Neural crest cell (in vitro differentiated cells): ENCODE measurements around the gene FAM20A. TPM values are rescaled to one million over a fixed set of nuclear protein-coding genes. Genes with fewer than 3 reads are reported as not detected.

Source experiments
- DNase-seq: peaks from one replicate; pipeline ENCODE4 v3.0.0; 2021; ENCODE audit warnings: low read depth, mixed read lengths, low spot score
- H3K27ac Mint-ChIP-seq: one replicate; pipeline ENCODE4 v1.8.0; 2021; ENCODE audit warnings: mild to moderate bottlenecking, mixed read lengths; ENCODE audit not compliant: unreplicated experiment
- H3K27me3 Mint-ChIP-seq: 2 replicates; pipeline ENCODE4 v1.8.0; 2021; ENCODE audit warnings: low read depth, mild to moderate bottlenecking, mixed read lengths
- H3K36me3 Mint-ChIP-seq: 2 replicates; pipeline ENCODE4 v1.8.0; 2021; ENCODE audit warnings: low read depth, mild to moderate bottlenecking, mixed read lengths
- H3K4me1 Mint-ChIP-seq: 2 replicates; pipeline ENCODE4 v1.8.0; 2021; ENCODE audit warnings: mixed read lengths
- H3K4me3 Mint-ChIP-seq: one replicate; pipeline ENCODE4 v1.8.0; 2021; ENCODE audit warnings: mild to moderate bottlenecking, mixed read lengths
- H3K9me3 Mint-ChIP-seq: 2 replicates; pipeline ENCODE4 v1.8.0; 2021; ENCODE audit warnings: mixed read lengths
- total RNA-seq: library from RNA; stranded (reverse); gene quantifications from 2 replicates; pipeline ENCODE4 v1.2.1, GENCODE V29; 2021
- TF ChIP-seq, protein P1 (sequence below): fragments of 200-600 bp; sonication (generic); conservative IDR thresholded peaks from 2 replicates; pipeline ENCODE4 v1.5.0; 2021; ENCODE audit warnings: antibody characterized with exemption, mild to moderate bottlenecking

Gene FAM20A
- total RNA-seq, 1 donor from 2014 or later = 0.51 TPM

GRCh38 chr17:68623811-68624210, 22.6 kb upstream of the FAM20A start:
- peaks cover 23% of the 10 kb centered on the region for H3K4me1 Mint-ChIP-seq

GRCh38 chr17:68622423-68622822, 21.3 kb upstream of the FAM20A start:
- H3K27me3 Mint-ChIP-seq = no peaks in the 10 kb centered on the region
- H3K4me3 Mint-ChIP-seq = no peak overlapping the region
- H3K9me3 Mint-ChIP-seq = peaks cover 5% of the 10 kb centered on the region
- no peaks in the 10 kb centered on the region for H3K36me3 Mint-ChIP-seq
- H3K4me1 Mint-ChIP-seq = peaks cover 23% of the 10 kb centered on the region
- H3K27ac Mint-ChIP-seq = no peak overlapping the region
- TF ChIP-seq, protein P1, sequence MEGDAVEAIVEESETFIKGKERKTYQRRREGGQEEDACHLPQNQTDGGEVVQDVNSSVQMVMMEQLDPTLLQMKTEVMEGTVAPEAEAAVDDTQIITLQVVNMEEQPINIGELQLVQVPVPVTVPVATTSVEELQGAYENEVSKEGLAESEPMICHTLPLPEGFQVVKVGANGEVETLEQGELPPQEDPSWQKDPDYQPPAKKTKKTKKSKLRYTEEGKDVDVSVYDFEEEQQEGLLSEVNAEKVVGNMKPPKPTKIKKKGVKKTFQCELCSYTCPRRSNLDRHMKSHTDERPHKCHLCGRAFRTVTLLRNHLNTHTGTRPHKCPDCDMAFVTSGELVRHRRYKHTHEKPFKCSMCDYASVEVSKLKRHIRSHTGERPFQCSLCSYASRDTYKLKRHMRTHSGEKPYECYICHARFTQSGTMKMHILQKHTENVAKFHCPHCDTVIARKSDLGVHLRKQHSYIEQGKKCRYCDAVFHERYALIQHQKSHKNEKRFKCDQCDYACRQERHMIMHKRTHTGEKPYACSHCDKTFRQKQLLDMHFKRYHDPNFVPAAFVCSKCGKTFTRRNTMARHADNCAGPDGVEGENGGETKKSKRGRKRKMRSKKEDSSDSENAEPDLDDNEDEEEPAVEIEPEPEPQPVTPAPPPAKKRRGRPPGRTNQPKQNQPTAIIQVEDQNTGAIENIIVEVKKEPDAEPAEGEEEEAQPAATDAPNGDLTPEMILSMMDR = no peak
- DNase-seq = no peak

More at GRCh38 chr17:68623811-68624210, 22.6 kb upstream of the FAM20A start:
- no peak overlapping the region for H3K27ac Mint-ChIP-seq
- H3K9me3 Mint-ChIP-seq = peaks cover 2% of the 10 kb centered on the region
- TF ChIP-seq, protein P1 = no peak
- H3K27me3 Mint-ChIP-seq = no peaks in the 10 kb centered on the region
- no peak for DNase-seq
- no peak overlapping the region for H3K4me3 Mint-ChIP-seq
- H3K36me3 Mint-ChIP-seq = no peaks in the 10 kb centered on the region

DNA sequence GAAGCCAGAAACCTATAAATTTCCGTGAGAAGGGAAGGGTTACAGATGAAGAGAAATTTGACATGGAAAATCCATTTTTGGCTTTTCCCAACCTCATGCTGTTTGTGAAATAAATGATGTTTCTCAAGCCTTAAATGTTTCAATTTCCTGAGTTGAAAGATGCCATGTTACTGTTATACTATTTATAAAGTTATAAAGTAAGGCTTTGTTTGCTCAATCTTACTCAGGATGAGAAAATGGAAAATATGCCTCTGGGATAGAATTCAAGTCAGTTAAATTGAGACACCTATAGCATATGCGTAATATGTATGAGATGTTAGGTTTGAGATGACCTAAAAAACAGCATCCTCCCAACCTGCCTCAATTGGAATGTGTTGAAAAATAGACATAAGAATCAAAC, 19.9 kb upstream of the FAM20A start:
- peaks cover 19% of the 10 kb centered on the region for H3K4me1 Mint-ChIP-seq
- no peaks in the 10 kb centered on the region for H3K36me3 Mint-ChIP-seq
- peaks cover 5% of the 10 kb centered on the region for H3K9me3 Mint-ChIP-seq
- H3K4me3 Mint-ChIP-seq = no peak overlapping the region
- DNase-seq = no peak
- TF ChIP-seq, protein P1 = no peak
- no peaks in the 10 kb centered on the region for H3K27me3 Mint-ChIP-seq
- H3K27ac Mint-ChIP-seq = no peak overlapping the region

DNA sequence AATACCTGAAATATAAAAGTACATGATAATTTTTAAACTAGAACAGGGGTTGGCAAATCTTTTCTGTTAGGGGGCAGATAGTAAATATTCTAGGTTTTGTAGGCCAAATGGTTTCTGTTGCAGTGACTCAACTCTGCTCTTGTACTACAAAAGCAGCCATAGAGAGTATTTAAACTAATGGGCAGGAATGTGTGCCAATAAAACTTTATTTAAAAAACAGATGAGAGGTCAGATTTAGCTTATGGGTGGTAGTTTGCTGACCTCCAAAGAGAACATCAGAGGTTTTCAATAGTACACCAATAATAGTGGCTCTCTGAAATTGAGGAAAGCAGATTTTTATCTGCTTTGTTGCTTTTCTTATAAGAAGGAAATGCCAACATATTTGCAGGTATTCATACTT, 15.2 kb upstream of the FAM20A start:
- Mint-ChIP-seq H3K9me3 (peaks cover 3% of the 10 kb centered on the region), H3K4me3 (no peak overlapping the region), H3K27me3 (no peaks in the 10 kb centered on the region), H3K27ac (no peak overlapping the region), H3K4me1 (peaks cover 14% of the 10 kb centered on the region), H3K36me3 (no peaks in the 10 kb centered on the region)
- TF ChIP-seq, protein P1 = no peak
- no peak for DNase-seq

GRCh38 chr17:68614718-68615117, 13.6 kb upstream of the FAM20A start:
- H3K4me3 Mint-ChIP-seq = no peak overlapping the region
- H3K27ac Mint-ChIP-seq = no peak overlapping the region
- peaks cover 8% of the 10 kb centered on the region for H3K9me3 Mint-ChIP-seq
- TF ChIP-seq, protein P1 = no peak
- DNase-seq = no peak
- no peaks in the 10 kb centered on the region for H3K36me3 Mint-ChIP-seq
- H3K27me3 Mint-ChIP-seq = no peaks in the 10 kb centered on the region
- peaks cover 12% of the 10 kb centered on the region for H3K4me1 Mint-ChIP-seq
